ENCODE data around the gene GTPBP2. TPM values are rescaled to one million over a fixed set of nuclear protein-coding genes. Genes with fewer than 3 reads are reported as not detected.

GTPBP2 gene
- total RNA-seq (10 to 100 TPM; 26.2 to 46.6 TPM), polyA plus RNA-seq (ENCODE audit: insufficient read length in 2 of 2) (10 to 100 TPM; 41.2 to 62.9 TPM)
- long read RNA-seq, donor 1, partial matches to known transcripts, result 0 of 1 reads
- long read RNA-seq, donor 1, other reads (novel, unspliced or antisense), result 0 of 1 reads
- long read RNA-seq, donor 2, result 0 reads
- long read RNA-seq, donor 3, partial matches to known transcripts, result 0 of 1 reads
- long read RNA-seq, donor 3, other reads (novel, unspliced or antisense), result 0 of 1 reads
- long read RNA-seq, donor 4, partial matches to known transcripts, result 11 of 13 reads
- long read RNA-seq, donor 4, other reads (novel, unspliced or antisense), result 0 of 13 reads

- 0% methylated on average over 43 of the region's 46 CpGs for WGBS (ENCODE audit: insufficient coverage)
- H3K27ac ChIP-seq (ENCODE audit: low read depth, low read length), result peak within 1 kb of the TSS; percentile 99
- H3K27me3 ChIP-seq (ENCODE audit: control insufficient read depth, insufficient read depth, low read length), result no peaks in the 10 kb centered on the region
- H3K4me3 ChIP-seq (ENCODE audit: low read depth, low read length), result peak within 1 kb of the TSS; percentile 79
- DNase-seq (ENCODE audit: low read depth in 4 of 6, low spot score in 6 of 6), result peak; percentile 95 to 100 (median 98)
- peaks cover 23% of the 10 kb centered on the region for H3K36me3 ChIP-seq (ENCODE audit: control insufficient read depth, insufficient read depth, low read length)
- no peaks in the 10 kb centered on the region for H3K9me3 ChIP-seq (ENCODE audit: control insufficient read depth, insufficient read depth, low read length)
- H3K4me1 ChIP-seq (ENCODE audit: control insufficient read depth, insufficient read depth, low read length), result peaks cover 27% of the 10 kb centered on the region
Observed at GRCh38 chr6:43629104-43629504, at the start of gene GTPBP2. Gene GTPBP2, minus strand, starts transcription at chr6:43629264. Its CDS starts 102 bp downstream, at chr6:43629162.

- Histone ChIP-seq H3K4me3 (ENCODE audit: low read depth, low read length) (no peak overlapping the region), H3K4me1 (ENCODE audit: control insufficient read depth, insufficient read depth, low read length) (peaks cover 8% of the 10 kb centered on the region), H3K27me3 (ENCODE audit: control insufficient read depth, insufficient read depth, low read length) (no peaks in the 10 kb centered on the region), H3K9me3 (ENCODE audit: control insufficient read depth, insufficient read depth, low read length) (no peaks in the 10 kb centered on the region), H3K27ac (ENCODE audit: low read depth, low read length) (no peak overlapping the region), H3K36me3 (ENCODE audit: control insufficient read depth, insufficient read depth, low read length) (peaks cover 52% of the 10 kb centered on the region)
- no peak for DNase-seq (ENCODE audit: low read depth in 4 of 6, low spot score in 6 of 6)
- WGBS (ENCODE audit: insufficient coverage), result 97% methylated on average over 7 of the region's 7 CpGs
Observed at GRCh38 chr6:43678341-43678740, 49.3 kb upstream of the GTPBP2 start.

GRCh38 chr6:43677759-43678158, 48.7 kb upstream of the GTPBP2 start:
- H3K4me1 ChIP-seq (ENCODE audit: control insufficient read depth, insufficient read depth, low read length), result peaks cover 14% of the 10 kb centered on the region
- no peak for DNase-seq (ENCODE audit: low read depth in 4 of 6, low spot score in 6 of 6)
- no peaks in the 10 kb centered on the region for H3K27me3 ChIP-seq (ENCODE audit: control insufficient read depth, insufficient read depth, low read length)
- H3K9me3 ChIP-seq (ENCODE audit: control insufficient read depth, insufficient read depth, low read length), result no peaks in the 10 kb centered on the region
- H3K4me3 ChIP-seq (ENCODE audit: low read depth, low read length), result no peak overlapping the region
- H3K36me3 ChIP-seq (ENCODE audit: control insufficient read depth, insufficient read depth, low read length), result peaks cover 58% of the 10 kb centered on the region
- WGBS (ENCODE audit: insufficient coverage), result 74% methylated on average over 4 of the region's 7 CpGs
- H3K27ac ChIP-seq (ENCODE audit: low read depth, low read length), result no peak overlapping the region

GRCh38 chr6:43676962-43677606, 48.0 kb upstream of the GTPBP2 start:
- peaks cover 64% of the 10 kb centered on the region for H3K36me3 ChIP-seq (ENCODE audit: control insufficient read depth, insufficient read depth, low read length)
- no peak for DNase-seq (ENCODE audit: low read depth in 4 of 6, low spot score in 6 of 6)
- WGBS (ENCODE audit: insufficient coverage), result 95% methylated on average over 4 of the region's 7 CpGs
- H3K27me3 ChIP-seq (ENCODE audit: control insufficient read depth, insufficient read depth, low read length), result no peaks in the 10 kb centered on the region
- no peak overlapping the region for H3K4me3 ChIP-seq (ENCODE audit: low read depth, low read length)
- H3K9me3 ChIP-seq (ENCODE audit: control insufficient read depth, insufficient read depth, low read length), result no peaks in the 10 kb centered on the region
- H3K27ac ChIP-seq (ENCODE audit: low read depth, low read length), result no peak overlapping the region
- H3K4me1 ChIP-seq (ENCODE audit: control insufficient read depth, insufficient read depth, low read length), result peaks cover 21% of the 10 kb centered on the region

- Histone ChIP-seq H3K4me1 (ENCODE audit: control insufficient read depth, insufficient read depth, low read length) (peaks cover 31% of the 10 kb centered on the region), H3K4me3 (ENCODE audit: low read depth, low read length) (no peak overlapping the region), H3K27me3 (ENCODE audit: control insufficient read depth, insufficient read depth, low read length) (no peaks in the 10 kb centered on the region), H3K36me3 (ENCODE audit: control insufficient read depth, insufficient read depth, low read length) (peaks cover 80% of the 10 kb centered on the region), H3K9me3 (ENCODE audit: control insufficient read depth, insufficient read depth, low read length) (no peaks in the 10 kb centered on the region), H3K27ac (ENCODE audit: low read depth, low read length) (no peak overlapping the region)
- DNase-seq (ENCODE audit: low read depth in 4 of 6, low spot score in 6 of 6), result no peak
- WGBS (ENCODE audit: insufficient coverage), result 95% methylated on average over 8 of the region's 8 CpGs
Observed at GRCh38 chr6:43674921-43675320, 45.9 kb upstream of the GTPBP2 start.

GRCh38 chr6:43674291-43674690, 45.2 kb upstream of the GTPBP2 start:
- WGBS (ENCODE audit: insufficient coverage), result no CpG with 5 or more reads among the region's 2 CpGs
- Histone ChIP-seq H3K4me3 (ENCODE audit: low read depth, low read length) (no peak overlapping the region), H3K27ac (ENCODE audit: low read depth, low read length) (no peak overlapping the region), H3K27me3 (ENCODE audit: control insufficient read depth, insufficient read depth, low read length) (no peaks in the 10 kb centered on the region), H3K4me1 (ENCODE audit: control insufficient read depth, insufficient read depth, low read length) (peaks cover 37% of the 10 kb centered on the region), H3K9me3 (ENCODE audit: control insufficient read depth, insufficient read depth, low read length) (no peaks in the 10 kb centered on the region), H3K36me3 (ENCODE audit: control insufficient read depth, insufficient read depth, low read length) (peaks cover 86% of the 10 kb centered on the region)
- no peak for DNase-seq (ENCODE audit: low read depth in 4 of 6, low spot score in 6 of 6)

- WGBS (ENCODE audit: insufficient coverage), result 47% methylated on average over 9 of the region's 15 CpGs
- DNase-seq (ENCODE audit: low read depth in 4 of 6, low spot score in 6 of 6), result peak in 2 of 6 donors; percentile 57 to 85
- H3K9me3 ChIP-seq (ENCODE audit: control insufficient read depth, insufficient read depth, low read length), result no peaks in the 10 kb centered on the region
- peak overlapping the region; percentile 40 for H3K27ac ChIP-seq (ENCODE audit: low read depth, low read length)
- no peak overlapping the region for H3K4me3 ChIP-seq (ENCODE audit: low read depth, low read length)
- peaks cover 89% of the 10 kb centered on the region for H3K36me3 ChIP-seq (ENCODE audit: control insufficient read depth, insufficient read depth, low read length)
- no peaks in the 10 kb centered on the region for H3K27me3 ChIP-seq (ENCODE audit: control insufficient read depth, insufficient read depth, low read length)
- peaks cover 44% of the 10 kb centered on the region for H3K4me1 ChIP-seq (ENCODE audit: control insufficient read depth, insufficient read depth, low read length)
Observed at GRCh38 chr6:43673444-43674084, 44.5 kb upstream of the GTPBP2 start.

GRCh38 chr6:43671801-43672690, 43.0 kb upstream of the GTPBP2 start:
- Histone ChIP-seq H3K27ac (ENCODE audit: low read depth, low read length) (peak overlapping the region; percentile 7), H3K27me3 (ENCODE audit: control insufficient read depth, insufficient read depth, low read length) (no peaks in the 10 kb centered on the region), H3K4me1 (ENCODE audit: control insufficient read depth, insufficient read depth, low read length) (peaks cover 60% of the 10 kb centered on the region), H3K9me3 (ENCODE audit: control insufficient read depth, insufficient read depth, low read length) (no peaks in the 10 kb centered on the region), H3K36me3 (ENCODE audit: control insufficient read depth, insufficient read depth, low read length) (peaks cover 77% of the 10 kb centered on the region), H3K4me3 (ENCODE audit: low read depth, low read length) (no peak overlapping the region)
- 91% methylated on average over 11 of the region's 16 CpGs for WGBS (ENCODE audit: insufficient coverage)
- DNase-seq (ENCODE audit: low read depth in 4 of 6, low spot score in 6 of 6), result peak in 1 of 6 donors; percentile 39

Measured in spinal cord (tissue), 10 donors.